Lower lobe of right lung (tissue), 2 donors: ENCODE measurements around the gene AFF4. TPM values are rescaled to one million over a fixed set of nuclear protein-coding genes. Genes with fewer than 3 reads are reported as not detected.
A peak's percentile ranks its signal among the peaks of the same experiment; 100 is the strongest.

Source experiments
- ATAC-seq, 2 donors: fragments of 200-7000 bp; cut with Tn5 transposase; one replicate each; pipeline ENCODE4 v1.9.1; 2020 to 2022; ENCODE audit warnings: mild to moderate bottlenecking in 2 of 2, moderate library complexity in 2 of 2
- DNase-seq: peaks from one replicate; pipeline ENCODE4 v3.0.0-alpha.2; 2020
- H3K27ac ChIP-seq: fragments of 200-600 bp; one replicate; pipeline ENCODE4 v1.8.0; 2022
- H3K27me3 ChIP-seq: fragments of 200-600 bp; one replicate; pipeline ENCODE4 v1.8.0; 2022; ENCODE audit warnings: low read depth
- H3K36me3 ChIP-seq: fragments of 200-600 bp; one replicate; pipeline ENCODE4 v1.8.0; 2022; ENCODE audit warnings: mild to moderate bottlenecking
- H3K4me1 ChIP-seq: fragments of 200-600 bp; one replicate; pipeline ENCODE4 v1.8.0; 2022
- H3K4me3 ChIP-seq: fragments of 200-600 bp; one replicate; pipeline ENCODE4 v1.8.0; 2022; ENCODE audit warnings: mild to moderate bottlenecking
- H3K9me3 ChIP-seq: fragments of 200-600 bp; one replicate; pipeline ENCODE4 v1.8.0; 2022
- intact Hi-C: fragments of 100-400 bp; cut with DNase I; formaldehyde crosslinking; loops from one replicate; pipeline ENCODE4 v1.11.0; 2022
- total RNA-seq: library from RNA; stranded (reverse); fragmentation: NEBNext Ultra II Directional; extraction: Animal tissue kit (Norgen Biotek cat#: 25700); gene quantifications from one replicate; pipeline ENCODE4 v1.2.1, GENCODE V29; 2021
- TF ChIP-seq, protein P1 (sequence below): fragments of 200-600 bp; IDR thresholded peaks from one replicate; pipeline ENCODE4 v1.8.0; 2022; ENCODE audit warnings: antibody characterized with exemption, mild to moderate bottlenecking
- donor health status: DM: no; HTN: yes; CAD: no; lungs with severe emphysema.

The AFF4 gene
- total RNA-seq, 1 donor from 2014 or later, result 68.6 TPM

DNA sequence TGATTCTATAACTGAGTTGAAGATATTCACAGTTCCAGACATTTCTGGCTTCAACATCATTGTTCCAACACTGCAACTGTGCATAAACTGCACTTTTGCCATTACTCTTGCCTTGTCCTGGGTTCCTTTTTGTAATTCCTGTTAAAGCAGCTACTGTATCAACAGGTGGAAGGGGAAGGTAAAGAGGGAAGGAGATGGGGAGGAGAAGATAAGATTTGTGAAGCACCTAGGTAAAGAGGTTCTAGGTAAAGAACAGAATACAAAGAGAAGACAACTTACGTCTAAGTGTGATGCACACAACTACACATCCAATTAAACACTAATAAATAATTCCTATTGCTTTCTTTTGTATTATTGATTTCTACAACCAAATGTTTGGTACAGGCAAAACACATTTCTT lies 53.7 kb downstream of the AFF4 start:
- TF ChIP-seq, protein P1, sequence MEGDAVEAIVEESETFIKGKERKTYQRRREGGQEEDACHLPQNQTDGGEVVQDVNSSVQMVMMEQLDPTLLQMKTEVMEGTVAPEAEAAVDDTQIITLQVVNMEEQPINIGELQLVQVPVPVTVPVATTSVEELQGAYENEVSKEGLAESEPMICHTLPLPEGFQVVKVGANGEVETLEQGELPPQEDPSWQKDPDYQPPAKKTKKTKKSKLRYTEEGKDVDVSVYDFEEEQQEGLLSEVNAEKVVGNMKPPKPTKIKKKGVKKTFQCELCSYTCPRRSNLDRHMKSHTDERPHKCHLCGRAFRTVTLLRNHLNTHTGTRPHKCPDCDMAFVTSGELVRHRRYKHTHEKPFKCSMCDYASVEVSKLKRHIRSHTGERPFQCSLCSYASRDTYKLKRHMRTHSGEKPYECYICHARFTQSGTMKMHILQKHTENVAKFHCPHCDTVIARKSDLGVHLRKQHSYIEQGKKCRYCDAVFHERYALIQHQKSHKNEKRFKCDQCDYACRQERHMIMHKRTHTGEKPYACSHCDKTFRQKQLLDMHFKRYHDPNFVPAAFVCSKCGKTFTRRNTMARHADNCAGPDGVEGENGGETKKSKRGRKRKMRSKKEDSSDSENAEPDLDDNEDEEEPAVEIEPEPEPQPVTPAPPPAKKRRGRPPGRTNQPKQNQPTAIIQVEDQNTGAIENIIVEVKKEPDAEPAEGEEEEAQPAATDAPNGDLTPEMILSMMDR, result no peak
- no peaks in the 10 kb centered on the region for H3K9me3 ChIP-seq
- H3K4me3 ChIP-seq, result no peak overlapping the region
- intact Hi-C loops, result no loop called here
- H3K4me1 ChIP-seq, result peaks cover 16% of the 10 kb centered on the region
- DNase-seq, result no peak
- no peak for ATAC-seq
- H3K36me3 ChIP-seq, result peaks cover 42% of the 10 kb centered on the region
- no peaks in the 10 kb centered on the region for H3K27me3 ChIP-seq
- no peak overlapping the region for H3K27ac ChIP-seq

DNA sequence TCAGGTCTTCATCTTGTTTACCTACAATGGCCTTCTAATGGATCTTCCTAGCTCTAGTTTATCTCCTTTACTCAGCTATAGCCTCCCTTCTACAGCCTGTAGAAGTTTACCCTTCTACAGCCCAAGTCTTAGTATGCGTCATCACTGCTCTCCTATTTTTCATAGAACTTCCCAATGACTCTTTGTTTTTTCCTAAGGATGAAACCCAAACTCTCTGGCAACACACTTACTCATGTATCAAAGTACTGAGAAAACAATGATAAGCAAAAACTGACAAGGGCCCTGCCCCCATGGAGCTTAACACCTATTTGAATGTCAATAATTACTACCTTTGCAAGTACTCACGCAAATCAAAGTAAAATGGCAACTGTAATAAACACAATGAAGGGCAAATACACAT lies 56.3 kb downstream of the AFF4 start:
- TF ChIP-seq, protein P1, result no peak

DNA sequence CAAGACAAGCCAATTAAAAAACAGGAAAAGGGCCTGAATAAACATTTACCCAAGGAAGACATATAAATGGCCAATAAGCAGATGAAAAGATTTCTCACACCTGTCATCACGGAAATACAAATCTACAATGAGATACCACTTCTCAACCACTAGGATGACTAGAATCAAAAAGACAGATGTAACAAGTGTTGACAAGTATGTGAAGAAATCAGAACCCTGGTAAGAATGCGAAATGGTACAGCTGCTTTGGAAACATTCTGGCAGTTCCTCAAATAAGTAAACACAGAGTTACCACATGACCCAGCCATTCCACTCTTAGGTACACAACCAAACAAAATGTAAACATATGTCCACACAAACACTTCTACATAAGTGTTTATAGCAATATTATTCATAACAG lies 57.5 kb downstream of the AFF4 start:
- H3K4me1 ChIP-seq, result peaks cover 16% of the 10 kb centered on the region
- H3K36me3 ChIP-seq, result peaks cover 39% of the 10 kb centered on the region
- no peaks in the 10 kb centered on the region for H3K9me3 ChIP-seq
- TF ChIP-seq, protein P1, result peak; percentile 16
- H3K27me3 ChIP-seq, result no peaks in the 10 kb centered on the region
- ATAC-seq, result peak; percentile 72 to 81
- H3K4me3 ChIP-seq, result no peak overlapping the region
- intact Hi-C loops, result no loop called here
- DNase-seq, result no peak
- H3K27ac ChIP-seq, result no peak overlapping the region

More for the DNA sequence above, 56.3 kb downstream of the AFF4 start:
- Histone ChIP-seq H3K4me3 (no peak overlapping the region), H3K36me3 (peaks cover 41% of the 10 kb centered on the region), H3K27me3 (no peaks in the 10 kb centered on the region), H3K9me3 (no peaks in the 10 kb centered on the region), H3K27ac (no peak overlapping the region), H3K4me1 (peaks cover 16% of the 10 kb centered on the region)
- no peak for ATAC-seq
- no peak for DNase-seq
- intact Hi-C loops, result no loop called here

DNA sequence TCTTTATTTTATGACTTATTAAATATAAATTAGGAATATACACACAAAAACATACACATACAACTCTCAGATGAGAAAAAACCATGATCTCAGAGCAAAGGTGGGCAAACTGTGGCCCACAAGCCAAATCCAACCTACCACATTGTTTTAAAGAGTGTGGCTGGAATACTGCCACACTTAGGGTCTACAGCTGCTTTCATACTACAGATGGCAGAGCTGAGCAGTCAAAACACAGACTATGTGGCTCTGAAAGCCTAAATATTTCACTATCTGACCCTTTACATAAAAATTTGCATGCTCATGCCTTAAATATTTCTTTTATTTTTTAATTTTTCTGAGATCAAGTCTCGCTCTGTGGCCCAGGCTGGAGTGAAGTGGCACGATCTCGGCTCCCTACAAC lies 61.7 kb downstream of the AFF4 start:
- ATAC-seq, result no peak
- TF ChIP-seq, protein P1, result no peak
- no peak overlapping the region for H3K4me3 ChIP-seq
- DNase-seq, result no peak
- H3K4me1 ChIP-seq, result peaks cover 16% of the 10 kb centered on the region
- no peaks in the 10 kb centered on the region for H3K9me3 ChIP-seq
- peaks cover 64% of the 10 kb centered on the region for H3K36me3 ChIP-seq
- no peaks in the 10 kb centered on the region for H3K27me3 ChIP-seq
- intact Hi-C loops, result no loop called here
- no peak overlapping the region for H3K27ac ChIP-seq

DNA sequence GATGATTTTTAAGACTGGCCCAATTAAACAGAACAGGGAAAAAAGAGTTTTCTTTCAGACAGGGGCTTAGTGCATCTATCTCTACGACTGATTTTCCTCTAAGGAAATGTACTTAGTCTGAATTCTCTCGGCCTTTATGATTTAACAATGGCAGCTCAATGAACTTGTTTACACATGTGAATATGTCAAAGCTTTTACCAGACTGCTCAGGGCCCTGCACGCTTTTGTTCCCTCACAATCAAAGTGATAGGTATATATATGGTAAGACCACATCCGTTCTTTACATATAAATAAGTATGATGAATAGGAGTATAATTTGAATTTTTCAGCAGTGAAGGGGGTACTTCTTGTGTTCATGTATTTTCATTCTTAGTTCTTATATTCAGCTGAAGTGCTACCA lies 62.4 kb downstream of the AFF4 start:
- no peak for ATAC-seq
- no peak for DNase-seq
- Histone ChIP-seq H3K4me1 (peaks cover 11% of the 10 kb centered on the region), H3K27ac (no peak overlapping the region), H3K9me3 (no peaks in the 10 kb centered on the region), H3K27me3 (no peaks in the 10 kb centered on the region), H3K4me3 (no peak overlapping the region), H3K36me3 (peaks cover 71% of the 10 kb centered on the region)
- TF ChIP-seq, protein P1, result no peak
- intact Hi-C loops, result no loop called here

DNA sequence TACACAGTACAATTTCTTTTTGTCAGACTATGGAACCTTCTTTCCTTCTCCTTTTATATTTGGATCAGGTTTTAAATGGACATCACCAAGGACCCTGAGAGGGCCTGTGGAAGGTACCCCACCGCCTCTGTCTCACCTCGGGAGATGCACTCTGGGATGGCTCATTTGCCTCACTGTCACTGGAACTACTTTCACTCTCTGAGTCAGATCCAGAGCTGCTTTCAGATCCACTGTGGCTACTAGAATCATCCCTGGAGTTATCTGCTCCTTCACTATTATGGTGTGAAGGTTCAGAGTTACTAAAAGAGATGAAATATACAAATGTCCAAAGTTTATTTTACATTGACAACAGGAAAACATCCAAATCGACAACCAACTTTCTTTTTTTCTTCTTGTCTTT lies 65.3 kb downstream of the AFF4 start:
- peaks cover 88% of the 10 kb centered on the region for H3K36me3 ChIP-seq

More for the DNA sequence above, 65.3 kb downstream of the AFF4 start:
- TF ChIP-seq, protein P1, result no peak
- ATAC-seq, result no peak
- no peak overlapping the region for H3K27ac ChIP-seq
- no peaks in the 10 kb centered on the region for H3K27me3 ChIP-seq
- H3K4me3 ChIP-seq, result no peak overlapping the region
- no peaks in the 10 kb centered on the region for H3K9me3 ChIP-seq
- intact Hi-C loops, result no loop called here
- DNase-seq, result no peak
- no peaks in the 10 kb centered on the region for H3K4me1 ChIP-seq
